IPS DF 19.7 (cell line): ENCODE measurements around the gene ANKRD65.
A peak's percentile ranks its signal among the peaks of the same experiment; 100 is the strongest.
"Not testable (repeated sequence)": the region's sequence is repeated elsewhere in the genome, so short reads cannot be mapped to it uniquely, and the experiment has no call there.

ENCODE experiments used
- DNase-seq: peaks from one replicate; pipeline ENCODE4 v3.0.0-alpha.2; 2013; ENCODE audit warnings: low read depth, low spot score

Gene ANKRD65

GRCh38 chr1:1397839-1398523 is 23.1 kb downstream of the ANKRD65 start:
- DNase-seq: no peak

GRCh38 chr1:1395166-1395565 is 25.9 kb downstream of the ANKRD65 start:
- DNase-seq: no peak

- no peak for DNase-seq
Measured at GRCh38 chr1:1394116-1394515, 27.0 kb downstream of the ANKRD65 start.

- DNase-seq: no peak
Measured at GRCh38 chr1:1393428-1393827, 27.6 kb downstream of the ANKRD65 start.

GRCh38 chr1:1393014-1393413 is 28.1 kb downstream of the ANKRD65 start:
- no peak for DNase-seq

GRCh38 chr1:1391225-1391624 is 29.9 kb downstream of the ANKRD65 start:
- no peak for DNase-seq

- DNase-seq: no peak
Measured at GRCh38 chr1:1390675-1391074, 30.4 kb downstream of the ANKRD65 start.

- no peak for DNase-seq
Measured at GRCh38 chr1:1388078-1388472, 33.0 kb downstream of the ANKRD65 start.

- DNase-seq: no peak
Measured at GRCh38 chr1:1387098-1388077, 33.7 kb downstream of the ANKRD65 start.

GRCh38 chr1:1385931-1386330 is 35.1 kb downstream of the ANKRD65 start:
- DNase-seq: no peak

- not testable (repeated sequence) for DNase-seq
Measured at GRCh38 chr1:1385339-1385738, 35.7 kb downstream of the ANKRD65 start.

- no peak for DNase-seq
Measured at GRCh38 chr1:1381294-1381693, 39.8 kb downstream of the ANKRD65 start.

GRCh38 chr1:1380860-1381259 is 40.2 kb downstream of the ANKRD65 start:
- no peak for DNase-seq

- no peak for DNase-seq
Measured at GRCh38 chr1:1377540-1378205, 43.4 kb downstream of the ANKRD65 start.

- no peak for DNase-seq
Measured at GRCh38 chr1:1376551-1377226, 44.4 kb downstream of the ANKRD65 start.

- peak; percentile 98 for DNase-seq
Measured at GRCh38 chr1:1374929-1375662, 46.0 kb downstream of the ANKRD65 start, which contains the start of gene AURKAIP1. Gene AURKAIP1, minus strand, starts transcription at chr1:1375207. Its CDS starts 451 bp downstream, at chr1:1374756.

- DNase-seq: no peak
Measured at GRCh38 chr1:1374589-1374928, 46.5 kb downstream of the ANKRD65 start.

GRCh38 chr1:1373815-1374588 is 47.1 kb downstream of the ANKRD65 start:
- DNase-seq: no peak

- no peak for DNase-seq
Measured at GRCh38 chr1:1373051-1373814, 47.8 kb downstream of the ANKRD65 start.
